Suppressor macrophage (primary cell): ENCODE data around the gene KRTAP1-5.
A peak's percentile ranks its signal among the peaks of the same experiment; 100 is the strongest.
"Not testable (repeated sequence)": the region's sequence is repeated elsewhere in the genome, so short reads cannot be mapped to it uniquely, and the experiment has no call there.

Source experiments
- DNase-seq, 4 experiments: peaks; one replicate each; pipeline ENCODE4 v3.0.0-alpha.2; 2020 to 2022

The KRTAP1-5 gene

GRCh38 chr17:41046735-41047465, 19.9 kb upstream of the KRTAP1-5 start, which contains the start of gene KRTAP2-1:
Gene KRTAP2-1, minus strand, starts transcription at chr17:41047316. Its CDS starts 49 bp downstream, at chr17:41047267.
- not testable (repeated sequence) for DNase-seq

- no peak for DNase-seq
Observed at GRCh38 chr17:41042953-41043352, 15.9 kb upstream of the KRTAP1-5 start.

GRCh38 chr17:41040783-41041571, 14.0 kb upstream of the KRTAP1-5 start, which contains the start of gene KRTAP1-1:
Gene KRTAP1-1, minus strand, starts transcription at chr17:41041450. Its CDS starts 53 bp downstream, at chr17:41041397.
- not testable (repeated sequence) for DNase-seq

GRCh38 chr17:41037853-41038350, 10.9 kb upstream of the KRTAP1-5 start:
- DNase-seq, result no peak

- not testable (repeated sequence) for DNase-seq
Observed at GRCh38 chr17:41034346-41034935, 7.4 kb upstream of the KRTAP1-5 start, which contains the start of gene KRTAP1-3. Gene KRTAP1-3, minus strand, starts transcription at chr17:41034874. Its CDS starts 53 bp downstream, at chr17:41034821.

GRCh38 chr17:41029633-41030245, 2.7 kb upstream of the KRTAP1-5 start, which contains the start of gene KRTAP1-4:
Gene KRTAP1-4, minus strand, starts transcription at chr17:41030195. Its CDS starts 117 bp downstream, at chr17:41030078.
- no peak for DNase-seq

- DNase-seq, result no peak
Observed at GRCh38 chr17:41024697-41025096, 2.3 kb downstream of the KRTAP1-5 start.

- no peak for DNase-seq
Observed at GRCh38 chr17:41020336-41020735, 6.7 kb downstream of the KRTAP1-5 start.

GRCh38 chr17:41019415-41019814, 7.6 kb downstream of the KRTAP1-5 start:
- DNase-seq, result no peak

- peak in 3 of 4 experiments; percentile 6 to 32 (median 15) for DNase-seq
Observed at GRCh38 chr17:41018541-41018940, 8.5 kb downstream of the KRTAP1-5 start.

- no peak for DNase-seq
Observed at GRCh38 chr17:41016578-41017215, 10.3 kb downstream of the KRTAP1-5 start.

- DNase-seq, result no peak
Observed at GRCh38 chr17:41015454-41015853, 11.6 kb downstream of the KRTAP1-5 start.

GRCh38 chr17:41013606-41014005, 13.4 kb downstream of the KRTAP1-5 start:
- no peak for DNase-seq

- no peak for DNase-seq
Observed at GRCh38 chr17:41013181-41013580, 13.8 kb downstream of the KRTAP1-5 start.

- no peak for DNase-seq
Observed at GRCh38 chr17:41012326-41013120, 14.5 kb downstream of the KRTAP1-5 start.

- DNase-seq, result no peak
Observed at GRCh38 chr17:41010441-41010840, 16.6 kb downstream of the KRTAP1-5 start.

- no peak for DNase-seq
Observed at GRCh38 chr17:41009936-41010335, 17.1 kb downstream of the KRTAP1-5 start.

- no peak for DNase-seq
Observed at GRCh38 chr17:41009301-41009760, 17.7 kb downstream of the KRTAP1-5 start.

- no peak for DNase-seq
Observed at GRCh38 chr17:41008811-41009210, 18.2 kb downstream of the KRTAP1-5 start, which contains the start of gene KRTAP3-1. Gene KRTAP3-1, minus strand, starts transcription at chr17:41009128. Its CDS starts 54 bp downstream, at chr17:41009074.

- DNase-seq, result no peak
Observed at GRCh38 chr17:41004397-41004796, 22.6 kb downstream of the KRTAP1-5 start.

GRCh38 chr17:41003926-41004325, 23.1 kb downstream of the KRTAP1-5 start:
- DNase-seq, result no peak
